Sciatic nerve (tissue), 2 donors: ENCODE data around the gene NUDT4. TPM values are rescaled to one million over a fixed set of nuclear protein-coding genes. Genes with fewer than 3 reads are reported as not detected.

ENCODE experiments used
- ATAC-seq: fragments of 200-7000 bp; cut with Tn5 transposase; one replicate; pipeline ENCODE4 v1.9.1; 2020; ENCODE audit warnings: mild to moderate bottlenecking, moderate library complexity
- DNase-seq: peaks from one replicate; pipeline ENCODE4 v3.0.0-alpha.2; 2020; ENCODE audit warnings: low spot score
- intact Hi-C: fragments of 100-400 bp; cut with DNase I; formaldehyde crosslinking; loops from one replicate; pipeline ENCODE4 v1.14.2; 2022
- total RNA-seq: library from RNA; stranded (reverse); fragmentation: NEBNext Ultra II Directional; extraction: Animal tissue kit (Norgen Biotek cat#: 25700); gene quantifications from one replicate; pipeline ENCODE4 v1.2.1, GENCODE V29; 2021
- donor health status: DM: no; HTN: no; CAD: no.
- donor health status: DM: no; HTN: no; CAD: no.

NUDT4 gene
- total RNA-seq, 1 donor from 2014 or later: 50.0 TPM

DNA sequence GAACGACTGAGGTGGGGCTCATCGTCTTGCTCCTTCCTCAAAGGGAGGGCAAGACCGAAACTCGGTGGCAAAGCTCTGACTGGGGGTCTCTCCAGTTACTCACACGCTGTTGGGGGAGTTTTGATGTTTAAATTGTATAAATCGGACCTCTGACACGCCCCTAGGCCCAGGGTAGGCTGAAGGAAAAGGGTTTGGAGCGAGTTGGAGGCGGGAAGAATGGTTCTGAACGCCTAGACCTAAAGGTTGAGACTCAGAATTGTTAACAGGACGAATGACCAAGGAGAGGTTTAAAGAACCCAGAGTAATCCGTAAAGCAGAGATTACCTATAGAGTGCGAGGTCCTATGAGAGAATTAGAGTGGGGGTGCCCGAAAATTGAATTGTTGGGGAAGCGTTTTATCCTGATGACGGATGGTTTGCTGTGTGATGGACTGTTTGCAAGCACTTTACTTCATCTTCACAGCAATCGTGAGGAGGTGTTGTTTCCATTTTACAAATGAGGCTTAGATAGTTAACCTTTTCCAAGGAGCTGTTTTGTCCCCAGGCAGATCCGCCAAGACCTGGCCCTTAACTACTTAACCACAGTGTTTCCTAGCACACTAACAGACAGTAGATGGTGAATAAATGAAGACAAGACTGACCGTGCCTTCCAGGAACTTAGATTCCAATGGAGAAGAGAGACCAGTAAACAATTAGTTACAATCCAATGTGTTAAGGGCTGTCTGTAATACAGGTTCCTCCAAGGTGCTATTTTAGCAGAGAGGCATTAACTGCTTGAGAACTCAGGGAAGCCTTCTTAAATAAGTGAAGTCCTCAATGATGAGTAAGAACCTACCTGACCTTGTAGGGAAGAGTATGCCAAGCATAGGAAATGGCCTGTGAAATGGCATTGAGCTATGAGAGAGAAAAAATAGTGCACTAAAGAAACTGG, 65.0 kb downstream of the NUDT4 start:
- DNase-seq (no peak), ATAC-seq (peak; percentile 5)
- intact Hi-C loops: no loop called here

DNA sequence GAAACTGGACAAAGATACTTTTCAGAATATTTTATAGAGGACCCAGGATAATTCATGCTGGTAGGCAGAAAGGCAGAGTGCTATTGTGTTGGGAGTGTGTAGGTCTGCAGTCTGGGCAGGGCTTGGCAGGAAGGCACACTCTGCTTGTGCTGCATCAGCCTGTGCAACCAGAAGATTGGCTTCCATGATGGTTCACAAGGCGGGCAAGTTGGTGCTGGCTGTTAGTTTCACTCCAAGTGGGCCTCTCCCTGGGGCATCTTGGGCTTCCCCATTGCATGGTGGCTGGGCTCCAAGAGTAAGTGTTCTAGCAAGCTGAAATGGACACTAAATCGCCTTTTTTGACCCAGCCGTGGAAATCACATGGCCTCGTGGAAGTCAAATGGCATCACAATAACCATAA, 65.9 kb downstream of the NUDT4 start:
- intact Hi-C loops: no loop called here
- ATAC-seq (no peak), DNase-seq (no peak)

DNA sequence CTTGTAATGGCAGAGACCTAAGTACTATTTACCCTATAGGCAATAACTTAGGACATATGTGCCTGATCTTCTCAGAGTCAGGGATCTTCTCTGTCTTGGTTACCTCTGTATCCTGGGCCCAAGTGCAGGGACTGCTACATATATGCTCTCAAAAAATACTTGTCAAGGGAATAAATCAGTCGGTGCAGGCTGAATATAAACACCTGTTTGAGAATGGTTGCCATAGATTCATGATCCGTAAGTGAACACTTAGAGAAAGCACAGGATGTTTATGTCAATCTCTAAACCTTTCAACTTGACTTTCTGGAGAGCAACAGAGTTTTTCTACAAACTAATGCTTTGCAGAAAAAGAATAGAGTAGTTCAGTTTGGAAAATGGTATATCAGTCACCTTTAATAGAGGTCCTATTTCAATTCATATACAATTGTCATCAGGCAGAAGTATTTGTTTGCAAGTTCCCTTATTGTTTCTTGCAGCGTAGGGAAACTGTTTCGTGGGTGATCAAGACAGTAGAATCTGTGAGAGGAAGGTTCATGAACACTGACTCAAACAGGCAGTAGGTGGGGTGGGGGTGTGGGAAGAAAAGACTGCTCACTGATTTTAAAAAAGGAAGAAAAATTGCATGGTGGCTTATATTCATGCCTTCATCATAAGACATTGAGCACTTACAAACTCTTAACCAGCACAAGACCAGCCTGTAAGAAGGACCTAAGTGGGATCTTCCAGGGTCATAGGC, 70.0 kb downstream of the NUDT4 start:
- ATAC-seq (no peak), DNase-seq (no peak)
- intact Hi-C loops: no loop called here

DNA sequence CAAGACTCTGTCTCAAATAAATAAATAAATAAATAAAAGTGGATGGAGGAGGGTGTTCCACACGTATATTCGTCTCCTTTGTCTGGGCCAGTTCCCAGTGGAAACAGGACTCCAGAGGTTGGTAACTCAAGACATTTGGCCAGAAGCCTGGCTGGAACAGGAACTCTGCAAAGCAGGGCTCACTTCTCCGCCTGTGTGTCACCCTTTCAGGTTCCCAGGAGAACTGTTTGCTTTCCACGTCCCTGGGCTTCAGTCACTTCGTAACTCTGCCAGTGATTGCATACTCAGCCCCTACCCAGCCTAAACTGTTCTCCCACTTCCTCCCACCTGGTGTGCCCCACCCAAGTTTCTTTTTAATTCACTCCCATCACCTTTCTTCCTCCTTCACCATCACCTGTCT, 71.1 kb downstream of the NUDT4 start:
- no peak for ATAC-seq
- no peak for DNase-seq
- intact Hi-C loops: no loop called here

DNA sequence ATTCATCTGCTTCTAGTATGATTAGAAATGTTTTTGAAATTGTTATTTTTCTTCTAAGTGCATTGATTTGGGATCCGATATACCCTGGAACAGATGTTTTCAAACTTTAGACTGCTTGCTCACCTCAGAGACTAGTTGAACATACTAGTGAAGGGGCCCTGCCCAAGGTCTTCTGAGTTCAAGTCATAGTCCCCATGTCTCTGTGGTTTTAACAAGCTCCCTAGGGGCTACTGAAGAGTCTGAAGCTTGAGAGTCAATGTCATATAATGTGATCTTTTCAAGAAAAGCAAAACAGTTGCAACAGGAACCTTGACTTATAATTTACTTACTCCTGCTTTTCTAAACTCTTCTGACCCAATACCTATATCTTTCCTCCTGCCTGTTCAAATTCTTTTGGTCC, 71.6 kb downstream of the NUDT4 start:
- no peak for DNase-seq
- intact Hi-C loops: no loop called here
- ATAC-seq: no peak

DNA sequence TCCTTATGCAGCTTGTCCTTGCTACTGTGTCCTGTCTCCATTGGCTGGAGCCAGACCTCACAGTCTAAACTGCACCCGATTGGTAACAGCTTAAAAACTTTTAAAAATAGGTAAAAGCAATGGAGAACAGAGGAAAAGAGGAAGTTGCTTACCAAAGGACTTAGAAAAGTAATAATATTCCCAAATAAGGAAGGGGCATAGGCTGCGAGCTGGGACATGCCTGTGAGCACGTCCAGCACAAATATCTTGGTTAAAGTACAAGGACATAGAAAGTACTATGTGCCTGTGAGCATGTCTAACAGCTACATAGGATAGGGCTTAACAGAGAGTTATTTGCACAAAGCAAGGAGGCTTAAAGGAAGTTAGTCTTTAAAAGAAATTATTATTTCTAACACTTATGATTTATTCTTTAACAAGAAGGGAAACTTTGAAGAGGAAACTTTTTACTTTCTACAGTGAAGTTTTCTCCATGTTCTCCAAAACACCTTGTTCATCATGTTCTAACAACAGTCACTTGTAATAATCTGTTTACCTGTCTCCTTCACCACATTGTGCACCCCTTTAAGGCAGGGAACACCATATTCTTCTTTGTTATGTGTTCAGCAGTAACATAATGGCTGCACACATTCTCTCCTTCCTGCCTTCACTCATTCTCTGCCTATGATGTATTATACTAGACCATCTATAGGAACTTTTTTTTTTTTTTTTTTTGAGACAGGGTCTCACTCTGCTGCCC, 73.9 kb downstream of the NUDT4 start:
- ATAC-seq (no peak), DNase-seq (no peak)
- intact Hi-C loops: no loop called here

DNA sequence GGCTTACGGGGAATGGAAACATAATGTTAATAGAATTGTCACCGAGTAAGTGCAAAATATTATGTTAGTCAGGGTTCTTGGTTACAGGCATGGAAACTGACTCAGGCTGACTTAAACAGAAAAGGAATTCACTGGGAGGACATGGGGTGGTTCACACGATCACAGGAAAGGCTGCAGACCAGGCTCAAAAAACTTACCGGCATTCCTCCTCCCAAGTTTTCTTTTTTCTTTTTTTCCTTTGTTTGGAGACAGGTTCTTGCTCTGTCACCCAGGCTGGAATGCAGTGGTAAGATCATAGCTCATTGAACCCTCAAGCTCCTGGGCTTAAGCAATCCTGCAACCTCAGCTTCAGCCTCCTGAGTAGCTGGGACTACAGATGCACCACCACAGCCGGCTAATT, 75.9 kb downstream of the NUDT4 start:
- ATAC-seq (no peak), DNase-seq (no peak)
- intact Hi-C loops: no loop called here

DNA sequence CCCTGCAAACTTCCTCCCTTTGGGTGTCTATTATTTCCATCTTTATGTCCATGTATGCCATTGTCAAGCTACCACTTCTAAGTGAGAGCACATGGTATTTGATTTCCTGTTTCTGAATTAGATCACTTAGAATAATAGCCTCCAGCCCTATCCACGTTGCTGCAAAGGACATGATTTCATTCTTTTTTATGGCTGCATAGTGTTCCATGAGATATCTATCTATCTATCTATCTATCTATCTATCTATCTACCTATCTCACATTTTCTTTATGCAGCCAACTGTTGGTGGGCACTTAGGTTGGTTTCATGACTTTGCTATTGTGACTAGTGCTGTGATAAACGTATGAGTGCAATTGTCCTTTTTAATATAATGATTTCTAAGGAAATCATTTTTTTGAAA, 78.4 kb downstream of the NUDT4 start:
- intact Hi-C loops: no loop called here
- no peak for DNase-seq
- ATAC-seq: no peak

Other genes with a start within 250 kb of the NUDT4 start
- 58.4 TPM for gene UBE2N, start 64.0 kb downstream of the NUDT4 start, total RNA-seq
- 41.4 TPM for gene MRPL42, start 89.6 kb downstream of the NUDT4 start, total RNA-seq
- gene SOCS2, start 194.8 kb downstream of the NUDT4 start, total RNA-seq: 18.5 TPM